Liver (tissue), 9 donors: ENCODE data around the gene ELL2. TPM values are rescaled to one million over a fixed set of nuclear protein-coding genes. Genes with fewer than 3 reads are reported as not detected.

Experiments
- DNase-seq: peaks from one replicate; pipeline ENCODE4 v3.0.0-alpha.2; 2017; ENCODE audit warnings: low spot score
- H3K27ac ChIP-seq, 2 donors: one replicate each; pipeline ENCODE4 v1.7.0; 2013; ENCODE audit warnings: inconsistent platforms in 2 of 2, low read length in 2 of 2, control low read depth in 1 of 2, low read depth in 1 of 2, mild to moderate bottlenecking in 1 of 2
- H3K27me3 ChIP-seq, 4 donors: one replicate each; pipeline versions ENCODE4 v1.6.1 to v1.7.0; 2013; ENCODE audit warnings: low read length in 3 of 4, inconsistent platforms in 1 of 4, mild to moderate bottlenecking in 1 of 4, moderate library complexity in 1 of 4; ENCODE audit not compliant: control insufficient read depth in 4 of 4, insufficient read depth in 4 of 4
- H3K36me3 ChIP-seq, 4 donors: one replicate each; pipeline versions ENCODE4 v1.6.1 to v1.7.0; 2013; ENCODE audit warnings: low read length in 3 of 4, mild to moderate bottlenecking in 3 of 4, low read depth in 1 of 4, moderate library complexity in 1 of 4; ENCODE audit not compliant: control insufficient read depth in 4 of 4, insufficient read depth in 3 of 4
- H3K4me1 ChIP-seq, 4 donors: one replicate each; pipeline versions ENCODE4 v1.6.1 to v1.7.0; 2013; ENCODE audit warnings: low read length in 3 of 4, mild to moderate bottlenecking in 3 of 4, moderate library complexity in 1 of 4; ENCODE audit not compliant: control insufficient read depth in 4 of 4, insufficient read depth in 4 of 4
- H3K4me3 ChIP-seq, 3 donors: one replicate each; pipeline versions ENCODE4 v1.6.1 to v1.7.0; 2013; ENCODE audit warnings: low read length in 3 of 3, control low read depth in 1 of 3, low read depth in 1 of 3, mild to moderate bottlenecking in 1 of 3
- H3K9ac ChIP-seq, 2 donors: one replicate each; pipeline ENCODE4 v1.7.0; 2013; ENCODE audit warnings: low read length in 2 of 2, mild to moderate bottlenecking in 2 of 2, moderate library complexity in 2 of 2, control low read depth in 1 of 2, low read depth in 1 of 2
- H3K9me3 ChIP-seq, 4 donors: one replicate each; pipeline versions ENCODE4 v1.6.1 to v1.7.0; 2013; ENCODE audit warnings: low read length in 3 of 4; ENCODE audit not compliant: control insufficient read depth in 4 of 4
- EGR1 ChIP-seq, 2 donors: IDR thresholded peaks; 2 replicates each; pipeline ENCODE4 v1.6.1; 2016 to 2018; ENCODE audit warnings: antibody characterized with exemption in 2 of 2, low read depth in 2 of 2
- FOXA1 ChIP-seq: IDR thresholded peaks from 2 replicates; pipeline ENCODE4 v1.6.1; 2016; ENCODE audit warnings: antibody characterized with exemption
- FOXA2 ChIP-seq: IDR thresholded peaks from 2 replicates; pipeline ENCODE4 v1.6.1; 2016; ENCODE audit warnings: antibody characterized with exemption
- GABPA ChIP-seq, 2 donors: IDR thresholded peaks in 1 of 2; conservative IDR thresholded peaks in 1 of 2; 2 replicates each; pipeline ENCODE4 v1.6.1; 2016; ENCODE audit warnings: antibody characterized with exemption in 2 of 2, mild to moderate bottlenecking in 1 of 2, moderate library complexity in 1 of 2
- HNF4A ChIP-seq, 2 donors: conservative IDR thresholded peaks; 2 replicates each; pipeline ENCODE4 v1.6.1; 2016; ENCODE audit warnings: antibody characterized with exemption in 2 of 2, mild to moderate bottlenecking in 2 of 2
- HNF4G ChIP-seq: IDR thresholded peaks from 2 replicates; pipeline ENCODE4 v1.6.1; 2016; ENCODE audit warnings: antibody characterized with exemption
- JUND ChIP-seq, 2 donors: IDR thresholded peaks; 2 replicates each; pipeline ENCODE4 v1.6.1; 2016; ENCODE audit warnings: antibody characterized with exemption in 2 of 2
- NR2F2 ChIP-seq: IDR thresholded peaks from 2 replicates; pipeline ENCODE4 v1.6.1; 2016; ENCODE audit warnings: antibody characterized with exemption
- RAD21 ChIP-seq, 2 donors: IDR thresholded peaks; 2 replicates each; pipeline ENCODE4 v1.6.1; 2016; ENCODE audit warnings: antibody characterized with exemption in 2 of 2, mild to moderate bottlenecking in 2 of 2
- RXRA ChIP-seq, 2 donors: IDR thresholded peaks; 2 replicates each; pipeline ENCODE4 v1.6.1; 2017 to 2018; ENCODE audit warnings: antibody characterized with exemption in 2 of 2, mild to moderate bottlenecking in 1 of 2
- TAF1 ChIP-seq: conservative IDR thresholded peaks from 2 replicates; pipeline ENCODE4 v1.6.1; 2016; ENCODE audit warnings: antibody characterized with exemption, mild to moderate bottlenecking
- YY1 ChIP-seq: IDR thresholded peaks from 2 replicates; pipeline ENCODE4 v1.6.1; 2016; ENCODE audit warnings: antibody characterized with exemption, mild to moderate bottlenecking
- WGBS: extraction: QIAGEN DNeasy Blood & Tissue Kit; methylation state at CpG from one replicate; pipeline ENCODE4 v1.1.7; 2013; 5-methylcytosine and 5-hydroxymethylcytosine counted together
- polyA plus RNA-seq, 2 donors: library from polyadenylated mRNA; stranded (reverse) in 1 of 2; unstranded in 1 of 2; fragments of 200-250 nt in 1 of 2; fragments of >200 nt in 1 of 2; fragmentation: Nextera tagmentation in 1 of 2; extraction: Ambion mirVana in 1 of 2; gene quantifications; one replicate each; pipeline versions ENCODE4 v1.2.1 to v1.2.3, GENCODE V29; 2013 to 2015
- total RNA-seq, 2 donors: library from RNA; depleted of rRNA; stranded (reverse); fragments of >200 nt; gene quantifications; one replicate each; pipeline ENCODE4 v1.2.3, GENCODE V29; 2014
- TF ChIP-seq, protein P1 (sequence below): fragments of 150-350 bp; IDR thresholded peaks from 2 replicates; pipeline ENCODE4 v1.5.1; 2017; ENCODE audit warnings: improper control_type of control experiment, low read depth, low read length; ENCODE audit not compliant: missing input control
- TF ChIP-seq, protein P2 (sequence below): IDR thresholded peaks from 2 replicates; pipeline ENCODE4 v1.6.1; 2016; ENCODE audit warnings: antibody characterized with exemption
- TF ChIP-seq, protein P3 (sequence below): IDR thresholded peaks from 2 replicates; pipeline ENCODE4 v1.6.1; 2016; ENCODE audit warnings: antibody characterized with exemption, mild to moderate bottlenecking
- donor health status: healthy.
- donor health status: healthy.
- donor health status: healthy.
- donor health status: healthy.
- donor health status: healthy.

ELL2 gene
- total and polyA plus RNA-seq, 4 donors, result 21.0 to 64.5 (median 45.9) TPM

DNA sequence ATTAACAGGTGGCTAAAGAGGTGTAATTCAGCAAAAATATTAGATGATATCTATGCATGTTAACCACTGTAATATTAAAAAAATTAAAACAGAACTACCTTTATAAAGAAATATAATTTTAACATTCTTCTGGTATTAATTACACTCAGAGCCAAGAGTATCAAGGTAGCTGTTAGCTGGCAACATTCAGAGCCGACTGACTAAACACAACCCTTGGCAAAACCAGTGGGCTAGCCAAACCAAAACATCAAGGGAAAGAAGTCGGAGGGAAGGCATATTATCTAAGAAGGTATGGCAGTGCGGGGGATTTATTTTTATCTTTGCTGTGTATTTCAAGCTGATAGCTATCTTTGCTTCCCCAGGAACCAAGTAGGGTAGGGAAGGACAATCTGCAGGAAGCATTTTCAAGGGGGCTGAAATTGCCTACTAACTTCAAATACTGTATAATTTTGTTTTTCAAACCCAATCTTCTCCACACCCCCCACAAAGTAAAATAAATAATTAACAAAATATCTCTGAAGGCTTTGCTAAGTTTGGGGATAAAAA, 24.0 kb downstream of the ELL2 start:
- Histone ChIP-seq H3K4me1 (peaks cover 0 to 27% (median 11%) of the 10 kb centered on the region in 4 donors), H3K9me3 (no peaks in the 10 kb centered on the region)

DNA sequence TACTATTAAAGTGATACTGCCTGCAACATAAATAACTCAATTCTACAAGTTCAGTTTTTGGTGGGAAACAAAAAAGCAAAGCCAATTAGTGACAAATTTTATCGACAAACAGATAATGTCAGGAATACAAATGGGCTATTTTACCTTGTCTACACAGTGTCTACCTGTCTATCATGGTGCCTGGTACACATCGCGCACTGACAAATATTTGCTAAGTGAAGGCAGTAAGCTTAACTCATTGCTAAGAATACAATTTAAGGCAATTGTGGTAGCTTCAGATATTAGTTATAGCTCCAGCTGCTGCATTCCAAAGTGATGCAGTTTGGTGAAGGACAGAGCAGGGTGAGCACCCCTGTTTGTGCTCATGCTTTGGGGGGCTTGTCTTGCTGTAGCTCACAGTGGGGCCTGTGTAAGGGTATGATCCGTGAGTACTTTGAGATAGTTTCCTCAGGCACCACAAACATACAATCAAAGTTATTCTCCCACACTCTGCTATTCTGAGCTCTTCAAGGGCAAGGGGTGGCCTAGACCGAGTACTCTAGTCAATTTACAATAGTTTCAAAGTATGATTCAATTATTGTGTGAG, 24.7 kb downstream of the ELL2 start:
- Histone ChIP-seq H3K27me3 (no peaks in the 10 kb centered on the region), H3K9ac (no peak overlapping the region), H3K4me3 (no peak overlapping the region), H3K36me3 (peaks cover 0 to 21% (median 10%) of the 10 kb centered on the region in 4 donors), H3K9me3 (no peaks in the 10 kb centered on the region), H3K27ac (no peak overlapping the region), H3K4me1 (peaks cover 0 to 33% (median 10%) of the 10 kb centered on the region in 4 donors)
- DNase-seq, result no peak
- 66% methylated on average over 5 of the region's 5 CpGs for WGBS
- TF ChIP-seq, protein P1, sequence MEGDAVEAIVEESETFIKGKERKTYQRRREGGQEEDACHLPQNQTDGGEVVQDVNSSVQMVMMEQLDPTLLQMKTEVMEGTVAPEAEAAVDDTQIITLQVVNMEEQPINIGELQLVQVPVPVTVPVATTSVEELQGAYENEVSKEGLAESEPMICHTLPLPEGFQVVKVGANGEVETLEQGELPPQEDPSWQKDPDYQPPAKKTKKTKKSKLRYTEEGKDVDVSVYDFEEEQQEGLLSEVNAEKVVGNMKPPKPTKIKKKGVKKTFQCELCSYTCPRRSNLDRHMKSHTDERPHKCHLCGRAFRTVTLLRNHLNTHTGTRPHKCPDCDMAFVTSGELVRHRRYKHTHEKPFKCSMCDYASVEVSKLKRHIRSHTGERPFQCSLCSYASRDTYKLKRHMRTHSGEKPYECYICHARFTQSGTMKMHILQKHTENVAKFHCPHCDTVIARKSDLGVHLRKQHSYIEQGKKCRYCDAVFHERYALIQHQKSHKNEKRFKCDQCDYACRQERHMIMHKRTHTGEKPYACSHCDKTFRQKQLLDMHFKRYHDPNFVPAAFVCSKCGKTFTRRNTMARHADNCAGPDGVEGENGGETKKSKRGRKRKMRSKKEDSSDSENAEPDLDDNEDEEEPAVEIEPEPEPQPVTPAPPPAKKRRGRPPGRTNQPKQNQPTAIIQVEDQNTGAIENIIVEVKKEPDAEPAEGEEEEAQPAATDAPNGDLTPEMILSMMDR, result no peak
- TF ChIP-seq TAF1, result no peak
- TF ChIP-seq HNF4G, result no peak
- TF ChIP-seq JUND (IDR thresholded peaks at IDR 0.05), result no peak
- TF ChIP-seq EGR1 (IDR thresholded peaks at IDR 0.05; ENCODE audit: low read depth in 2 of 2), result no peak
- TF ChIP-seq RAD21 (IDR thresholded peaks at IDR 0.05), result no peak
- TF ChIP-seq FOXA1, result no peak
- no peak for TF ChIP-seq RXRA (IDR thresholded peaks at IDR 0.05)
- TF ChIP-seq, protein P2, sequence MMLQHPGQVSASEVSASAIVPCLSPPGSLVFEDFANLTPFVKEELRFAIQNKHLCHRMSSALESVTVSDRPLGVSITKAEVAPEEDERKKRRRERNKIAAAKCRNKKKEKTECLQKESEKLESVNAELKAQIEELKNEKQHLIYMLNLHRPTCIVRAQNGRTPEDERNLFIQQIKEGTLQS, result no peak
- TF ChIP-seq HNF4A (conservative IDR thresholded peaks at IDR 0.05), result no peak
- no peak for TF ChIP-seq FOXA2
- no peak for TF ChIP-seq GABPA (IDR thresholded peaks at IDR 0.05 in 1 of 2, conservative IDR thresholded peaks at IDR 0.05 in 1 of 2)
- no peak for TF ChIP-seq YY1

More for the DNA sequence above, 24.0 kb downstream of the ELL2 start:
- Histone ChIP-seq H3K36me3 (peaks cover 0 to 21% (median 10%) of the 10 kb centered on the region in 4 donors), H3K9ac (no peak overlapping the region), H3K27me3 (no peaks in the 10 kb centered on the region), H3K4me3 (no peak overlapping the region), H3K27ac (no peak overlapping the region)
- no peak for DNase-seq
- TF ChIP-seq EGR1 (IDR thresholded peaks at IDR 0.05; ENCODE audit: low read depth in 2 of 2) (no peak), RAD21 (IDR thresholded peaks at IDR 0.05) (no peak), JUND (IDR thresholded peaks at IDR 0.05) (no peak), TAF1 (no peak), FOXA2 (no peak), HNF4G (no peak), NR2F2 (no peak)
- TF ChIP-seq, protein P3, sequence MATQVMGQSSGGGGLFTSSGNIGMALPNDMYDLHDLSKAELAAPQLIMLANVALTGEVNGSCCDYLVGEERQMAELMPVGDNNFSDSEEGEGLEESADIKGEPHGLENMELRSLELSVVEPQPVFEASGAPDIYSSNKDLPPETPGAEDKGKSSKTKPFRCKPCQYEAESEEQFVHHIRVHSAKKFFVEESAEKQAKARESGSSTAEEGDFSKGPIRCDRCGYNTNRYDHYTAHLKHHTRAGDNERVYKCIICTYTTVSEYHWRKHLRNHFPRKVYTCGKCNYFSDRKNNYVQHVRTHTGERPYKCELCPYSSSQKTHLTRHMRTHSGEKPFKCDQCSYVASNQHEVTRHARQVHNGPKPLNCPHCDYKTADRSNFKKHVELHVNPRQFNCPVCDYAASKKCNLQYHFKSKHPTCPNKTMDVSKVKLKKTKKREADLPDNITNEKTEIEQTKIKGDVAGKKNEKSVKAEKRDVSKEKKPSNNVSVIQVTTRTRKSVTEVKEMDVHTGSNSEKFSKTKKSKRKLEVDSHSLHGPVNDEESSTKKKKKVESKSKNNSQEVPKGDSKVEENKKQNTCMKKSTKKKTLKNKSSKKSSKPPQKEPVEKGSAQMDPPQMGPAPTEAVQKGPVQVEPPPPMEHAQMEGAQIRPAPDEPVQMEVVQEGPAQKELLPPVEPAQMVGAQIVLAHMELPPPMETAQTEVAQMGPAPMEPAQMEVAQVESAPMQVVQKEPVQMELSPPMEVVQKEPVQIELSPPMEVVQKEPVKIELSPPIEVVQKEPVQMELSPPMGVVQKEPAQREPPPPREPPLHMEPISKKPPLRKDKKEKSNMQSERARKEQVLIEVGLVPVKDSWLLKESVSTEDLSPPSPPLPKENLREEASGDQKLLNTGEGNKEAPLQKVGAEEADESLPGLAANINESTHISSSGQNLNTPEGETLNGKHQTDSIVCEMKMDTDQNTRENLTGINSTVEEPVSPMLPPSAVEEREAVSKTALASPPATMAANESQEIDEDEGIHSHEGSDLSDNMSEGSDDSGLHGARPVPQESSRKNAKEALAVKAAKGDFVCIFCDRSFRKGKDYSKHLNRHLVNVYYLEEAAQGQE, result no peak
- 56% methylated on average over 3 of the region's 3 CpGs for WGBS
